ENCODE results near the gene PRPH2. TPM values are rescaled to one million over a fixed set of nuclear protein-coding genes. Genes with fewer than 3 reads are reported as not detected.
"Not testable (repeated sequence)": the region's sequence is repeated elsewhere in the genome, so short reads cannot be mapped to it uniquely, and the experiment has no call there.

The PRPH2 gene
- polyA plus RNA-seq, 4 donors = 1.8 to 4.4 (median 2.8) TPM

DNA sequence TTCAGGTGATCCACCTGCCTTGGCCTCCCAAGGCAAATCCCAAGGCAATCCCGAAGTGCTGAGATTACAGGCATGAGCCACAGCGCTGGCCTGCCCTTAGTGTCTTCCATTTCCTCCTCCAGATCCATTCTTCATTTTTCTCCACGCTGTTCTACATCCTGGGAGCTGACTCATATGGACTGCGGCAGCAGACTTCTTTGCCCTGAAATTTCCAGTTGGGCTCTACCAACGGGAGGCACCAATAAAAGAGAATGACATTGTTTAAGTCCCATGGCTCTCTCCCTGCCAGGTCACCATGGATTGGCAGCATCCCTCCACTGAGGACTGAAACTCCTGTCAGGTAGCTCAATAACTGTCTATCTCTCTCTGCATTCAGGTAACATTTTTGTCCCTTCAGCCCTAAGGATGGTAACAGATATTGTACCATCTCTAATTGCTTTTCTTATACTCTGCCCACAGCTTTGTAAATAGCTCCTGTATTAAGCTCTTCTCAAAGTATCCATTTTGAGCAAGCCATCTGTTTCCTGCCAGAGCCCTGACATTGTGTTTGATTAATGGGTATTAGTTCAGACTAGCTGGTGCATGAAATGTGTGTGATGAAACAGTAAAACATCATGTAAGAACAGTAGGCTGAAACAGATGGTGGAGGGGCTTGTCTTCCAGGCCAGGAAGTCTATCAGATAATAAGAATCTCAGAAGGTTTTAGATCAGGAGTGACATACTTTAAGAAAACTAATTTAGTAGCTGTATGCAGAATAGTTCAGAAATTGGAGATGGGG, 19.9 kb upstream of the PRPH2 start:
- DNase-seq (ENCODE audit: low read depth in 4 of 4, low spot score in 2 of 4) = no peak

DNA sequence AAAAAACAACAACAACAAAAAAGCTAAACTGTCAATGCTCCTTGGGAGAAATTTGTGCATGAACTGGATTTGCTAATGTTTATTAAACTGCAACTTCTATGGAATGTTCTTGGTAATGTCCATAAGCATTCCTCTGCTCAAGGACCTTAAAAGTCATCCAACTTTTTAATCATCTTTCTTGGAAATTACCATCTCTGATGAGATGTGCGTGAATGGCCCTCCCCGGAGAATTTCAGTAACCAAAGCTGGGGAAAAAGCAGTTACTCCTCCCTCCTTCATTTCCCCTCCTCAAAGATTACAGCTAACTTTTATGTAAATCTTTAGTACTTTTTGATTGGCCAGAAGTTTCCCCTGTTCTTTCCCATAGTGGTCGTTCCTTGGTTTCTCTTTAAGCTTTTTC, 18.3 kb upstream of the PRPH2 start:
- no peak for DNase-seq (ENCODE audit: low read depth in 4 of 4, low spot score in 2 of 4)

DNA sequence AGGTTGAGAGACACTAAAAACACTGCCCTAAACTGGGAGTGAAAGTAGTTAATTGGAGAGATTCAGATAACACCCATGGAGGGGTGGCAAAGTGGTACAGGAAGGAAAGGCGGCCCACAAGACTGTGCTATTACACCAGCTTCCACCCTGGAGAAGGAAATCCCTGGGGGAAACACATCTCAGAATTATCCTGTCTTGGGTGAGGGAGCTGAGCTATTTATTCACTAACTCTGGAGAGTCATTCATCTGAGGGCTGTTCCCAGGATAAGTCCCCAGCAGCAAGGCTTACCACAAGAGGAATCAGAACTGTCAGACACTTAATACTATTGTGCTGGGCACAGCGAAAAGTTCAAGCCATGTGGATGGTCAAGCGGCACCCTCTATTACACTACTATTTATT, 13.6 kb upstream of the PRPH2 start:
- DNase-seq (ENCODE audit: low read depth in 4 of 4, low spot score in 2 of 4) = no peak

DNA sequence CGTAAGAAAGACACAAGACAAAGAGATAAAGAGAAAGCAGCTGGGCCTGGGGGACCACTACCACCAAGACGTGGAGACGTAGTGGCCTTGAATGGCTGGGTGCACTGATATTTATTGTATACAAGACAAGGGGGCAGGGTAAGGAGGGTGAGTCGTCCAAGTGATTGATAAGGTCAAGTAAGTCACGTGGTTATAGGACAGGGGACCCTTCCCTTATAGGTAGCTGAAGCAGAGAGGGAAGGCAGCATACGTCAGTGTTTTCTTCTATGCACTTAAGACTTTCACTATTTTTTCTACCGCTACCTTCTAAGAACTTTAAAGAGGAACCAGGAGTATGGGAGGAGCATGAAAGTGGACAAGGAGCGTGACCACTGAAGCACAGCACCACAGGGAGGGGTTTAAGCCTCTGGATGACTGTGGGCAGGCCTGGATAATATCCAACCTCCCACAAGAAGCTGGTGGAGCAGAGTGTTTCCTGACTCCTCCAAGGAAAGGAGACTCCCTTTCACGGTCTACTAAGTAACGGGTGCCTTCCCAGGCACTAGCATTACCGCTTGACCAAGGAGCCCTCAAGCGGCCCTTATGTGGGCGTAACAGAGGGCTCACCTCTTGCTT, 11.6 kb upstream of the PRPH2 start:
- not testable (repeated sequence) for DNase-seq (ENCODE audit: low read depth in 4 of 4, low spot score in 2 of 4)

DNA sequence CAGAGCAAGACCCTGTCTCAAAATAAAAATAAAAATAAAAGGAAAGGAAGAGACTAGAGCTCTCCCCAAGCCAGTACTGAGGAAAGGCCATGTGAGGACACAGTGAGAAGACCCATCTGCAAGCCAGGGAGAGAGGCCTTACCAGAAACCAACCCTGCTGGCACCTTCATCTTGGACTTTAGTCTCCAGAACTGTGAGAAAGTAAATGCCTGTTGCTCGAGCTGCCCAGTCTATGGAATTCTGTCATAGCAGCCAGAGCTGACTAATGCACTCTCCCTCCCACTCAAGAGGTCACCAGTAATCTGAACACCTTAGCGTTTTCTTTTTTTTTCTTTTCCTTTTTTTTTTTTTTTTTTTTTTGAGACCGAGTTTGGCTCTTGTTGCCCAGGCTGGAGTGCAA, 7.3 kb upstream of the PRPH2 start:
- no peak for DNase-seq (ENCODE audit: low read depth in 4 of 4, low spot score in 2 of 4)

DNA sequence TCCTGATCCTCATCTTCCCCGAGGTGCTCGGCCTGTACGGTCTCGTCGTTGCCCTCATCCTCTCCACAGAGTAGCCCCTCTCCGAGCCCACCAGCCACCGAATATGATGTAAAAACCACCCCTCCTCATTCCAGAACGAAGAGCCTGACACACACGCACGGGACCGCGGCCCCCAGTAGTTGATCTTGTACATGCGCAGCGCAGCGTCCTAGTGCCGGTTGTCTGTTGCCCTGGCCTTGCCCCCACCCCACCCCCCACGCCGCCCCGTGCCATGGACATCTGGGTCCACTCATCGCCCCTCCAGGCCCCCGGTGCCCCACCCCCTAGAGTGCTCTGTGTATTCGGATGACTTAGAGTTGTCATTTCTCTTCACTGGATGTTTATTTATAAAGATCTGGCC, 5.2 kb upstream of the PRPH2 start:
- no peak for DNase-seq (ENCODE audit: low read depth in 4 of 4, low spot score in 2 of 4)

DNA sequence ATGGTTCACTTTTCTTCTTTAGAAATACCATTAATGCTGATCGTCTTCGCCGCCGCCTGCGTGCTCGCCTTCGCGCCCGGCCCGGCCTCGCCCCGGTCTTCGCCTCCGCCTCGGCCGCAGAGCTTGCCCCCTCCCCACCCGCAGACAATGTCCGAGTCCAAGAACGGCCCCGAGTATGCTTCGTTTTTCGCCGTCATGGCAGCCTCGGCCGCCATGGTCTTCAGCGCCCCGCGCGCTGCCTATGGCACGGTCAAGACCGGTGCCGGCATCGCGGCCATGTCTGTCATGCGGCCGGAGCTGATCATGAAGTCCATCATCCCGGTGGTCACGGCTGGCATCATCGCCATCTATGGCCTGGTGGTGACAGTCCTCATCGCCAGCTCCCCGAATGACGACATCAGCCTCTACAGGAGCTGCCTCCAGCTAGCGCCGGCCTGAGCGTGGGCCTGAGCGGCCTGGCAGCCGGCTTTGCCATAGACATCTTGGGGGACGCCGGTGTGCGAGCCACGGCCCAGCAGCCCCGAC, 4.8 kb upstream of the PRPH2 start:
- DNase-seq (ENCODE audit: low read depth in 4 of 4, low spot score in 2 of 4) = no peak

DNA sequence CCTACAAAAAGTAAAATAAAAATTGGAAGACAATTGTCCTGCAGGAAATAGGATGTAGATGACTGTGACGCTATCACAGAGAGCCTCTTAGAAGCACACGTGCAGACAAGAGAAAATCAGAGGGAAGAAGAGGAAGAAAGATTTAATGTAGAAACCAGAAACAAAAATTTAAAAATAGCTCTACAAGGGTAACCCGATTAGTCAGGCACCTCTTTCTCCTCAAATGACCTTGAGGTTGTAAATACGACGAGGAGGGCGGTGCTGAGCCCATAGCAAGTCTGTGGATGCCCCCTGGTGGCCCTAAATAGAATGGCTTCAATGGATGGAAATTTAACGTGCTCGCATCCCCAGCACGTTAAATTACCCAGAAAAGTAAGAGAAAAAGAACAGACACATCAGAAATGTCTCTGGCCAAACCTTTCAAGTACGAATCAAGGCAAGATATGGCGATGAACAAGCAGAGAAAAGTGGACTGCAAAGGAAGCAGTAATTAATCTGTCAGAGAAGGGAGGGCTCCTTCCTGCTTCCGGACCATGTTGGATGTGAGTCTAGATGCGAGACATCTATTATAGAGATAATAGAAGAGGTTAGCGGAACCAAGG, 4.2 kb upstream of the PRPH2 start:
- DNase-seq (ENCODE audit: low read depth in 4 of 4, low spot score in 2 of 4) = peak in 2 of 4 donors; percentile 79 to 87

DNA sequence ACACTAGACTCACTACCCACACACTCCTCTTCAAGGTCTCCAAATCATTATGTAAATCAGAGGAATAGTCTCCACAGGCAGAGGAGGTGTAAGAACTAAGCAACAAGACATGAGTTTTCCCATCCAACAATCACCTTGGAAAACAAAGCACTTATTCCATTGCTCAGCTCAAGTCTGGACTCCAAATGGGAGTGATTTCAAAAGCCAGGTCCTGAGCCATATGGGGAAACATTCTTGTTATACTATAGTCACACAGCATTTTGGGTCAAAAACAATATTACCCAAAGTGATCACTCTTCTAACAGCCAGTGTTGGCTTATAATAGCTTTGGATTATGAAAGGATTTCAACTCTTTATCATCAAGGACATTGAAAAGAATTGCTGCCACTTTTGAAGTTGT, 3.6 kb upstream of the PRPH2 start:
- no peak for DNase-seq (ENCODE audit: low read depth in 4 of 4, low spot score in 2 of 4)

DNA sequence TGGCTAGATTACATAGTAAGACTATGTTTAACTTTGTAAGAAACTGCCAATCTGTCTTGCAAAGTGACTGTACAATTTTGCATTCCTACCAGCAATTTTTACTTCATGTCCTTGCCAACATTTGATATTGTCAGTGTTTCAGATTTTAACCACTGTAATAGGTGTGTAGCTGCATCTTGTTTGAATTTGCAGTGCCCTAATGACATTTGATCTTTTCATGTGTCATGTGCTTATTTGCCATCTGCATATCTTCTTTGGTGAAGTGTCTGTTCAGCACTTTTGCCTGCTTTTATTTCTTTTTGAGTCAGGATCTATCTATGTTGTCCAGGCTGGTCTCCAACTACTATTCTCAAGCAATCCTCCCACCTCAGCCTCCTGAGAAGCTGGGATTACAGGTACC, 2.4 kb upstream of the PRPH2 start:
- DNase-seq (ENCODE audit: low read depth in 4 of 4, low spot score in 2 of 4) = no peak

DNA sequence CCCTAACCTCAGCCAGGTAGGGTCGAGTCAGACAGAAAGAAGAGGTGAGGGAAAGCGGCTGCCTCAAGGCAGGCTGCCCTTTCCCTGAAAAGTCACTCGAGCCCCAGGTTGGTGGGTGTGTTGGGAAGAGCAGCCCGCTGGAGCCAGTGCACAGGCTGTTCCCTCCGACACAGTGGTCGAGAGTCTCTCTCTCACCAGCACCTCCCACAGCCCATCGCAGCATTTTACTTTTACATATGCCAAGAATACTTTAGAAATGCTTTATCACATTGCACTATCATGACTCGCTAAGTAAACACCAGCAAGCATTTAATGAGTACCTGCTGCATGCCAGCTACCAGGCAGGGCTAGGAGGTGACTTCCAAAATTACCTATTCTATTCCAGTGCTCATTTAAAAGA, 1.7 kb downstream of the PRPH2 start:
- DNase-seq (ENCODE audit: low read depth in 4 of 4, low spot score in 2 of 4) = no peak

DNA sequence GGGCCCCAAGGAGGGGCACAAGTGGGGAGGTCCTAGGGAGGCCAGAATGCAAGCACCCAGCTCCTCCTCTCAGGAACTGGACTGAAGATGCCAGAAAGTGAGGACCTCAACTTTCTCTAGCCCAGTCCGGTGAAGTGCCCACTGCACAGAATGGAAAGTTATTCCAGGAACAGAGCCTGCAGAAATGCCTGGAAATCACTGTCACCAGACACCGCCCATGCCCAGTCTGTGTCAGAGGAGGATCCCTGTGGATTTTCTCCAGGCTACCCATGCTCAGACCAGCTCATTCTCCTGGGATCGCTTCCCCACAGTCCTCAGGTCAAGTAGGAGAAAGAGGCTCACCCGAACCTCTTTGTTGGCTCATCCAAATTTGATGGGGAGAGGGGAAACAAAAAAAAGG, 6.5 kb downstream of the PRPH2 start:
- no peak for DNase-seq (ENCODE audit: low read depth in 4 of 4, low spot score in 2 of 4)

DNA sequence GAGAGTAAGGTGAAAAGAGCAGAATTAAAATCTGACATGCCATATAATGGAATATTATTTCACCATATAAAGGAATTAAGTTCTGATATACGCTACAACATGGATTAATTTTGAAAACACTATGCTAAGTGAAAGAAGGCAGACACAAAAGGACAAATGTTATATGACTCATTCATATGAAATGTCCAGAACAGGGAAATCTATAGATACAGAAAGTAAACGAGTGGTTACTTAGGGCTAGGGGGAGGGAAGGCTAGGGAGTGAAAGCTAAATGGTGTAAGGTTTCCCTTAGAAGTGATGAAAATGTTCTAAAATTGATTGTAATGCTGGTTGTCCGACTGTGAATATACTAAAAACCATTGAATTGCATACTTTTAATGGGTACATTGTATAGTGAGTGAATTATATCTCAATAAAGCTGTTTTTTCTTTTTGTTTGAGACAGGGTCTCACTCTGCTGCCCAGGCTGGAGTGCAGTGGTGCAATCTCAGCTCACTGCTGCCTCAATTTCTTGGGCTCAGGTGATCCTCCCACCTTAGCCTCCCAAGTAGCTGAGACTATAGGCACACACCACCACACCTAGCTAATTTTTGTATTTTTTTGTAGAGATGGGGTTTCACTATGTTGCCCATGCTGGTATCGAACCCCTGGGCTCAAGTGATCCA, 8.2 kb downstream of the PRPH2 start:
- DNase-seq (ENCODE audit: low read depth in 4 of 4, low spot score in 2 of 4) = no peak

DNA sequence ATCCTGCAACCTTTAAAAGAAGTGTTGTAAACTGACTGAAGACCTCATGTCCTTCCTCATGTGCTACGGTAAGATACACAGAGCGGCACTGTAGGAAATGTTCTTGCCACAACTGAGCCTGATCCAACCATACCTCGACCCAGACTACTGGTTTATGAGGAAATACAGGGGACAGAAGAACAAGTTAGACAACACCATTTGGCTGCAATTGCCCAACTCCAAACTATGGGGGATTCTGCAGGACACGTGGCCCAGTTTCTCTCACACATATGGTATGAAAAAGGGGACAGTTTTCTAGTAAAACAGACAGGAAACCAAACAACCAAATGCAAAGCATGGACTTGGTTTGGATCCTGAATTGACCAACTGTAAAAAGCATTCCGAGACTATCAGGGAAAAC, 10.5 kb downstream of the PRPH2 start:
- no peak for DNase-seq (ENCODE audit: low read depth in 4 of 4, low spot score in 2 of 4)

DNA sequence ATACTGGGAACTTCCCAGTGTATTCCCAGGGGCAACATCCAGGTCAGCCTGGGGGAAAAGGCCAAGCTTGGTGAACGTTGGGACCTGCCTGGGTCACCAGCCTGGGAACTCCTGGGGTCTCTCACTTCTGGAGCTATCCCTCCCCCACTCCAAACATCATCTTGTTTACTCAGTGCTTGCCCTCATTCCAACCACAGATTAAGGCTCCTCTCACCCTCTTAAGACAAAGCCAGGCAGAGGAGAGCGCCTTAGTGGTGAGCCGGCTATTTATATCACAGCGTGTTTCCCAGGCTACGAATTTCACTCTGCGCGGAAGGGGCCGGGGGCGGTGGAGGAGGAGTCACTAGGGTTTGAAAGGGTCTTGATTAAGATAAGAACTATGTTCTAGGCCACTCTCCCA, 12.1 kb downstream of the PRPH2 start:
- no peak for DNase-seq (ENCODE audit: low read depth in 4 of 4, low spot score in 2 of 4)

DNA sequence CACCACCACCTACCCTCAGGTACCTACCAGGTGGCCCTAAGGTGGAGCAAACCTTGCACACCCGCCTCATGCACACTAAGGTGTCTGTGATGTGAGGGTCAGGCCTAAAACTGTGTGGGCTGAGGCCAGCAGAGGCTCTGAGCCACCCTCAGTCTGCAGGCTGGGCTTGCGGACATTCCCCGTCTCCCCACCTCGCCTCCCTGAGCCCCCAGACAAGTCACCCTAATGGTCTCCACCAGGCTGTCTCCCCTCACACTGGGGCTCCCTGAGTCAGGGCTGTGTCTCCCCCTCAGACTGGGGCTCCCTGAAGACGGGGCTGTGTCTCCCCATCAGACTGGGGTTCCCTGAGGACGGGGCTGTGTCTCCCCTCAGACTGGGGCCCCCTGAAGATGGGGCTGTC, 12.5 kb downstream of the PRPH2 start:
- no peak for DNase-seq (ENCODE audit: low read depth in 4 of 4, low spot score in 2 of 4)

DNA sequence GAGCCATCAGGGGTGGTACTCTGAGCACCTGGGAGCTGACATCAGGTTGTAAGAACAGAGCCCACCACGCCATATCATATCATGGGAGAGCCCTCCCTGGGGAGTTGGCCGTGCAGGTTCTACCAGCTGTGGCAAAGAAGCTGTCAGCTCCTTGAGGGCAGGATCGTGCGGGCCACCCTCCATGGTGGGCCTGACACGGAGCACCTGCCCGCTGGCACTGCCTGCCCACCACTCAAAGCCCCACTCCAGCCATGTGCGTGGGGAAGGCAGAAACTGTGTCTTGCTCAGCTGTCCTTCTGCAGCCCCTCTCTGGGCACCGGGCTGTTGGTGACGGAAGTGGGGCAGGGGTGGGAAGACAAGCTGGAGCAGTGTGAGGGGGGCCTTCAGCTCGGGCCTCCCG, 14.3 kb downstream of the PRPH2 start:
- no peak for DNase-seq (ENCODE audit: low read depth in 4 of 4, low spot score in 2 of 4)

DNA sequence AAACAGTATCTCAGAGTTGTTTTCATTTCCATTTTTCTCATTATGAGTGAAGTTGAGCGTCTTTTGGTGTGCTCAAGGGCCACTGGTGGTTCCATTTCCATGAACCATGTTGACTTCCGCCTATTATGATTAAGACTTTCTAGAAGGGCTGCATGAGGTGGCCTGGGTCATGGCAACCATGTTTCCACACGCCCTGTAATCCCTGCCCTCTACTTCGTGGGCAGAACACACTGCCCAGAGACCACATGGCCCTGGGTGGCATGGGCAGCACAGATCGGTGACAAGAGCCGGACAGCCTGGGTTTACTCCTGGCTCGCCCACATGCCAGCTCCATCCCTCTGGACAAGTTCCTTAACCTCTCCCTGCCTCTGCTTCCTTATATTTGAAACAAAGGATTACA, 14.8 kb downstream of the PRPH2 start:
- no peak for DNase-seq (ENCODE audit: low read depth in 4 of 4, low spot score in 2 of 4)

DNA sequence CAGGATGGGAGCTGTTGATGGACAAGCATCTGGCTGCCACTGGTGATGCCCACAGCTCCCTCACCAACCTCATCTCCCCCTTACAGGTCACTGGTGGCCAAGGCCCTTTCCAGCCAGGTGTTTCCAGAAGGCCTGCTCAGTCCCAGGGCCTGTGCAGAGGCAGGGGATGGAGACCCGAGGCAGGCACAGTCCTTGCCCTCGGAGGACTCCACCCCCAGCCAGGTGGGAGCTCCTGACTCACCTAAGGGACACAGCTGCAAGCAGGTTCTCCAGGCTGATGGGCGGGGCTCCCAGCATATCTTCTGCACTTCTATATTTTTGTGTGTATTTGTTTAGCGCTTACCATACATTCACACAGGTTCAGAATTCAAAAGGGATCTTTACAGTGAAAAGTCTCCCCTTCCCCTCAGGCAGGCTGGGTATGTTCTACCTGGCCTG, 17.4 kb downstream of the PRPH2 start:
- no peak for DNase-seq (ENCODE audit: low read depth in 4 of 4, low spot score in 2 of 4)

DNA sequence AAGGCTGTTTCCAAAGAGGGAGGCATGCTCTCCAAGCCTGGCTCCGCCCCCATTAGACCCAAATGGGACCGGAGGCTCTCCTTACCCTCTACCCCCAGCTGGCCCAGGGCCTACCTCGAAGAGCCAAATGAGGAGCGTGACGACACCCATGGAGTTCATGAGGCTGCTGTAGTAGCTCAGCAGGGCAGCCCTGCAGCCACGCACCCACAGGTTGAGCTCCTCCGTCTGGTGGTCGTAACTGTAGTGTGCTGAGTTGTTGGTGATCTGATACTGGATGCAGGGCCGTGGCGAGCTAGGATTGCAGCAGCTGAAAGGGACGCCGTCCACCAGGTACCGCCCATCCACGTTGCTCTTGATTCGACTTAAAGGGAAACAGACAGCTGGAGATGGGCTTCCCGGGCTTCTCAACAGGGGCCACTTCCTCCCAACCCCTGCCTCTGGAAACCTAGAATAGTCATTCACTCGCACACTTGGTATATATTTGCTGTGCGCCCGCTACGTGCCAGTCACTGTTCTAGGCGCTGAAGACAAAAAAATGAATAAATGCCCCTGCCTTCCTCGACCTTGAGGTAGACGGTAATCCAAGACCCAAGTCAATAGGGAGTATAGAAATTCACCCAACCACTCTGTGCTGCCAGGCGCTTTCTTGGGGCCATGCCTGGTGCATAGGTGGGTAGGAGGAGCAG, 18.0 kb downstream of the PRPH2 start:
- peak; percentile 4 to 59 (median 38) for DNase-seq (ENCODE audit: low read depth in 4 of 4, low spot score in 2 of 4)

DNA sequence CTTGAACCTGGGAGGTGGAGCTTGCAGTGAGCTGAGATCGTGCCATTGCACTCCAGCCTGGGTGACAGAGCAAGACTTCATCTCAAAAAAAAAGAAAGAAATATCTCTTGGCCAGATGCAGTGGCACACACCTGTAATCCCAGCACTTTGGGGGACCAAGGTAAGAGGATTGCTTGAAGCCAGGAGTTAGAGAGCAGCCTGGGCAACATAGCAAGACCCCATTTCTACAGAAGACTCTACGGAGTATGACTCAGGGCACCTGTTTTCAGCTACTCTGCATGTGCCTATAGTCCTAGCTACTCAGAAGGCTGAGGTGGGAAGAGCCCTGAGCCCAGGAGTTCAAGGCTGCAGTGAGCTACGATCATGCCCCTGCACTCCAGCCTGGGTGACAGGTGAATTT, 19.6 kb downstream of the PRPH2 start:
- DNase-seq (ENCODE audit: low read depth in 4 of 4, low spot score in 2 of 4) = not testable (repeated sequence)
